Measurements from ENCODE around the gene HERC6. TPM values are rescaled to one million over a fixed set of nuclear protein-coding genes. Genes with fewer than 3 reads are reported as not detected.

The HERC6 gene
- total RNA-seq, 1 experiment from 2014 or later, result 4.1 TPM

GRCh38 chr4:88390128-88390527, 11.5 kb downstream of the HERC6 start (continued):
- no peak for TF ChIP-seq AFF4 (CRISPR knock-in tag; IDR thresholded peaks at IDR 0.05; ENCODE audit: borderline replicate concordance)
- TF ChIP-seq, protein P1, sequence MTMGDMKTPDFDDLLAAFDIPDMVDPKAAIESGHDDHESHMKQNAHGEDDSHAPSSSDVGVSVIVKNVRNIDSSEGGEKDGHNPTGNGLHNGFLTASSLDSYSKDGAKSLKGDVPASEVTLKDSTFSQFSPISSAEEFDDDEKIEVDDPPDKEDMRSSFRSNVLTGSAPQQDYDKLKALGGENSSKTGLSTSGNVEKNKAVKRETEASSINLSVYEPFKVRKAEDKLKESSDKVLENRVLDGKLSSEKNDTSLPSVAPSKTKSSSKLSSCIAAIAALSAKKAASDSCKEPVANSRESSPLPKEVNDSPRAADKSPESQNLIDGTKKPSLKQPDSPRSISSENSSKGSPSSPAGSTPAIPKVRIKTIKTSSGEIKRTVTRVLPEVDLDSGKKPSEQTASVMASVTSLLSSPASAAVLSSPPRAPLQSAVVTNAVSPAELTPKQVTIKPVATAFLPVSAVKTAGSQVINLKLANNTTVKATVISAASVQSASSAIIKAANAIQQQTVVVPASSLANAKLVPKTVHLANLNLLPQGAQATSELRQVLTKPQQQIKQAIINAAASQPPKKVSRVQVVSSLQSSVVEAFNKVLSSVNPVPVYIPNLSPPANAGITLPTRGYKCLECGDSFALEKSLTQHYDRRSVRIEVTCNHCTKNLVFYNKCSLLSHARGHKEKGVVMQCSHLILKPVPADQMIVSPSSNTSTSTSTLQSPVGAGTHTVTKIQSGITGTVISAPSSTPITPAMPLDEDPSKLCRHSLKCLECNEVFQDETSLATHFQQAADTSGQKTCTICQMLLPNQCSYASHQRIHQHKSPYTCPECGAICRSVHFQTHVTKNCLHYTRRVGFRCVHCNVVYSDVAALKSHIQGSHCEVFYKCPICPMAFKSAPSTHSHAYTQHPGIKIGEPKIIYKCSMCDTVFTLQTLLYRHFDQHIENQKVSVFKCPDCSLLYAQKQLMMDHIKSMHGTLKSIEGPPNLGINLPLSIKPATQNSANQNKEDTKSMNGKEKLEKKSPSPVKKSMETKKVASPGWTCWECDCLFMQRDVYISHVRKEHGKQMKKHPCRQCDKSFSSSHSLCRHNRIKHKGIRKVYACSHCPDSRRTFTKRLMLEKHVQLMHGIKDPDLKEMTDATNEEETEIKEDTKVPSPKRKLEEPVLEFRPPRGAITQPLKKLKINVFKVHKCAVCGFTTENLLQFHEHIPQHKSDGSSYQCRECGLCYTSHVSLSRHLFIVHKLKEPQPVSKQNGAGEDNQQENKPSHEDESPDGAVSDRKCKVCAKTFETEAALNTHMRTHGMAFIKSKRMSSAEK (CRISPR knock-in tag; IDR thresholded peaks at IDR 0.05; ENCODE audit: borderline replicate concordance), result no peak
- no peak for TF ChIP-seq HMGXB4 (CRISPR knock-in tag; IDR thresholded peaks at IDR 0.05)
- no peak for TF ChIP-seq NR1H2 (CRISPR knock-in tag; IDR thresholded peaks at IDR 0.05)
- no peak for TF ChIP-seq OVOL2 (CRISPR knock-in tag; IDR thresholded peaks at IDR 0.05; ENCODE audit: borderline replicate concordance)
- TF ChIP-seq ZNF317 (CRISPR knock-in tag; IDR thresholded peaks at IDR 0.05; ENCODE audit: borderline replicate concordance, low read depth), result no peak

GRCh38 chr4:88391703-88392102, 13.1 kb downstream of the HERC6 start:
- no peak for ATAC-seq
- no peak for DNase-seq (ENCODE audit: low spot score)
- CTCF ChIA-PET, result interaction anchor here (0.9 kb wide), 1 partner anchor 13 kb away, joined by 3 read pairs; the partner anchor contains the start of gene HERC6
- POLR2A ChIA-PET, result no interaction called here
- Mint-ChIP-seq H3K9me3 (peaks cover 6% of the 10 kb centered on the region), H3K36me3 (peaks cover 10% of the 10 kb centered on the region), H3K4me1 (peaks cover 3% of the 10 kb centered on the region; the same call in 1 of the 2 replicates), H3K4me3 (no peak overlapping the region), H3K27ac (peak overlapping the region; percentile 50; the same call in 1 of the 2 replicates), H3K27me3 (ENCODE audit: low read depth) (no peaks in the 10 kb centered on the region)
- TF ChIP-seq CREB1 (CRISPR knock-in tag; IDR thresholded peaks at IDR 0.05) (no peak), NR2C2 (CRISPR knock-in tag; IDR thresholded peaks at IDR 0.05) (no peak), ZNF232 (CRISPR knock-in tag; IDR thresholded peaks at IDR 0.05) (no peak), TCF7 (CRISPR knock-in tag; IDR thresholded peaks at IDR 0.05; ENCODE audit: low read depth) (no peak), ZNF219 (CRISPR knock-in tag; IDR thresholded peaks at IDR 0.05; ENCODE audit: borderline replicate concordance) (no peak), FOXK1 (CRISPR knock-in tag; IDR thresholded peaks at IDR 0.05) (no peak), JUN (CRISPR knock-in tag; IDR thresholded peaks at IDR 0.05) (no peak), ZNF396 (CRISPR knock-in tag; IDR thresholded peaks at IDR 0.05; ENCODE audit: borderline replicate concordance) (no peak), ZBTB21 (CRISPR knock-in tag; IDR thresholded peaks at IDR 0.05; ENCODE audit: borderline replicate concordance) (no peak)
